GM12864 (cell line): ENCODE results near the gene ROBO3.

Experiments
- DNase-seq: peaks from one replicate; pipeline ENCODE4 v3.0.0-alpha.2; 2011; ENCODE audit warnings: low read depth
- H3K4me3 ChIP-seq: 2 replicates; pipeline ENCODE4 v1.5.1; 2011; ENCODE audit warnings: mild to moderate bottlenecking, low read depth, low read length, control low read depth
- CTCF ChIP-seq: IDR thresholded peaks from 2 replicates; pipeline ENCODE4 v1.5.1; 2011; ENCODE audit warnings: low read depth, mild to moderate bottlenecking, moderate library complexity, low read length, control low read depth, inconsistent platforms; ENCODE audit errors: missing control alignments

ROBO3 gene

GRCh38 chr11:124892146-124892545 is 26.9 kb downstream of the ROBO3 start:
- TF ChIP-seq CTCF = no peak
- no peak for DNase-seq
- H3K4me3 ChIP-seq = no peak overlapping the region

DNA sequence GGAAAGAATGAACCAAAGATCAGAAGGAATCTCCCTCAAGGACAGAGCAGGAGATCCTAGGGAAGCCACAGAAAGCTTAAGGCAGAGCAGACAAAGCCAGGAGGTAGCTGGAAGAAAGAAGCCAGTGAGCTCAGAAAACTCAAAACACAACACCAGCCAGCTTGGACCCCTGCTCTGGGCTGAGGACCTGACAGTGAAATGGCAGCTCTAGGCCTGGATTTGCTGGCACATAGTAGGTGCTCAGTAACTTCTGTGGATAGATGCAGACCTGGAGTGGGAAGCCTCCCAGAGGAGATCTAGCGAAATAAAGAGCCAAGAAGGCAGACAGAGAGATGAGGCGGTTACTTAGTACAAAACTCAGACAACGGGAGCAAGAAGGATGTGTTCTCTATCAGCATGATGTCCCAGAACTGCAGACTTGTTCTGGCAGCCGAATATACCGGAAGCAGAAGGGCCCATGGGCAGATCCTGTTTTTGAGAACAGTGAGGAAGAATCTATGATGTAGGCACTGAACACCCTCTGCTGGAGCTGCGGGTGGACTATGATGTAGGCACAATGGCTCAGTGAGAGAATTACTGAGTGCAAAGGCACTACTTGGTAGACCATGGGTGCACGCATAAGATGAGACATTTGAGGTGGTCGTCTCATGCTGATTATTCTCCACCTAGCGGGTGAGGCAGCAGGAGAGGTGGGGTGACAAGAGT is 27.7 kb downstream of the ROBO3 start:
- no peak for TF ChIP-seq CTCF
- no peak overlapping the region for H3K4me3 ChIP-seq
- DNase-seq = no peak

- no peak for DNase-seq
- H3K4me3 ChIP-seq = no peak overlapping the region
- no peak for TF ChIP-seq CTCF
Observed at GRCh38 chr11:124893781-124894401, 28.7 kb downstream of the ROBO3 start.

DNA sequence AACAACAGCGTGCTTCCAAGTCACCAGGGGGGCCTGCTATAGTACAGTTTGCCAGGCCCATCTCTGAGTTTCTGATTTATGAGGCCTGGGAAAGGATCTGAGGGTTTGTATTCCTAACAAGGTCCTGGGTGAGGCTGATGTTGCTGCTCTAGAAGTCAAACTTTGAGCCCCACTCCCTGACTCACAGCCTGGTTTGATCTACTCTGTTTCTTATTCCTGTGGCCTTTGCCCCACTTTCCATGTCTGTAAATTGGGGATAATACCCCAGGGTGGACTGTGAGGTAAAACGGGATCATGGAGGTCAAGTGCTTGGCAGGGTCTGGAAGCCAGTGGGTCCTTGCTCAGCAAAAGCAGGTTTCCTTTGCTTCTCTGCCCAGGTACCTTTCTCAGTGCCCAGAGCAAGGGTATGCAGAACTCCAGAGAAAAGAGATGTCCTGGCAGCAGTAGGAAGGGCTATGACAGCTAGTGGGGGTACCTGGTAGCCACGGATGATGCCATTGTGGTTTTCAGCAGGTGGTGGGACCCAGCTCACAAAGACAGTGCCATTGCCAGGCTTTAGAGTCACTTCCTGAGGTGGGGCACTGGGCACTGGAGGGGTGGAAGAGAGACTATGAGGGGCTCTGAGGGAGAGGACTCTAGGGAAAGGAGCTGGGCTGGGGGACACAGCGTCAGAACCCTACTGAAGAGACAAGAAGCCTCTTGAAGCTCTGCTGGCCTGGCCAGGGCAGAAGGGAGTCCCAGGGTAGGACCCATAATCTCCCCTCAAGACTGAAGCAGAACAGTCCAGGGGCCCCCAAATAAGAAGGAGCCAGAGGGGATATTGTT is 29.6 kb downstream of the ROBO3 start:
- no peak for TF ChIP-seq CTCF
- H3K4me3 ChIP-seq = no peak overlapping the region
- no peak for DNase-seq

DNA sequence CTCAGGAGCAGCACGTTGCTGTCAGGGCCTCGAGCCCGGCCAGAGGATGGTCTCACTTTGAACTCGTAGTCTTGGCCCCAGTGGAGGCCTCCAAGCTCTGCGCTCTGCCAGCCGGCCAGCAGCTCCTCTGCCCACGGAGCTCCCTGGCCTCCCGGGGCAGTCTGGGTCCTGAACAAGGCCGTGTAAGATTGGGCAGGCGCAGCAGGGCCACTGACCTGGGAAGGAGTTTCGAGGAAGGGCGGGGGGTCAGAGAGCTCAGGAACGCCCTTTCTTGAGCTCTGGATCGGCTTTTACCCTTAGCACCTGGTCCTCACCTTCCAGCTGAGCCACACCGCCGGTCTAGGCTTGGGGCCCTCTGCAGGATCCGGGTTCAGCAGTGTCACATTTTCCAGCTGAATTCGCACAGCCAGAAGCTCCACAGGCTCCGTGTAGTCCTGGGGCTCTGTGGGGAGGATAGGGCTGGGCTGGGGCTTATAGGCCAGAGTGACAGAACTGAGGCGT is 30.3 kb downstream of the ROBO3 start:
- DNase-seq = no peak
- H3K4me3 ChIP-seq = no peak overlapping the region
- no peak for TF ChIP-seq CTCF

DNA sequence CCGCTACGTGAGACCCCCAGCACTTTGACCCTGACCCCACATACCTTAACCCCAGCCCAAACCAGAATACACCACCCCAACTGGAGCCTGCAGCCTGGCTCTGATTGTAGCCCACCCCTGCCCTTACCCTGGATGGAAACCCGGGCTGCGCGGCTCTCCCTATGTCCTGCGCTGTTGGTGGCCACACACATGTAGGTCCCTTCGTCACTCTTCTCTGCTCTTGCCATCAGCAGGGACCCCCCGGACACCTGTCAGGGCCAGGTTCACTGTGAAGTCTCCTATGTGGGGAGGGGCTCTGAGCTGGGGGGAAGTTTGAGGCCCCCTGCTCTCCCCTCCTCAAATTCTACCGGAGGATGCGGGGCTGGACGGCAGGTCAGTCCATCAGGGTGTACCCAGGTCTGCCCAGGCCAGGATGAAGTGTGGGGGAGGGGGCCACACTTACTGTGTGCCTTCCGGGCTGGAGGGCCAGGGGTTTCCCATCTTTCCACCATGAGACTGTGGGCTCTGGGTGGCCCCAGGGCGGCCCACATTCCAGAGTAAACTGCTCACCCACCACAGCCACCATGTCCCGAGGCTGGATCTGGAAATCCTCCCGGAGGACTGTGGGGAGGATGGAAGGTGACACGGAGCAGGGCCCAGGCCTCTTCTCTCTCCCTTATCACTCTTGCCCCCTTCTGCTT is 31.0 kb downstream of the ROBO3 start:
- no peak for TF ChIP-seq CTCF

More for the DNA sequence above, 31.0 kb downstream of the ROBO3 start:
- DNase-seq = no peak
- no peak overlapping the region for H3K4me3 ChIP-seq
